GM18508 (cell line): ENCODE measurements around the gene PLA2G4C.

ENCODE experiments used
- ATAC-seq: cut with Tn5 transposase; IDR thresholded peaks from one replicate; pipeline ENCODE4 v1.9.1; 2021; ENCODE audit warnings: moderate number of reproducible peaks; ENCODE audit not compliant: insufficient read depth, unreplicated experiment

PLA2G4C gene, protein sequence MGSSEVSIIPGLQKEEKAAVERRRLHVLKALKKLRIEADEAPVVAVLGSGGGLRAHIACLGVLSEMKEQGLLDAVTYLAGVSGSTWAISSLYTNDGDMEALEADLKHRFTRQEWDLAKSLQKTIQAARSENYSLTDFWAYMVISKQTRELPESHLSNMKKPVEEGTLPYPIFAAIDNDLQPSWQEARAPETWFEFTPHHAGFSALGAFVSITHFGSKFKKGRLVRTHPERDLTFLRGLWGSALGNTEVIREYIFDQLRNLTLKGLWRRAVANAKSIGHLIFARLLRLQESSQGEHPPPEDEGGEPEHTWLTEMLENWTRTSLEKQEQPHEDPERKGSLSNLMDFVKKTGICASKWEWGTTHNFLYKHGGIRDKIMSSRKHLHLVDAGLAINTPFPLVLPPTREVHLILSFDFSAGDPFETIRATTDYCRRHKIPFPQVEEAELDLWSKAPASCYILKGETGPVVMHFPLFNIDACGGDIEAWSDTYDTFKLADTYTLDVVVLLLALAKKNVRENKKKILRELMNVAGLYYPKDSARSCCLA

GRCh38 chr19:48110350-48110966, at the start of gene PLA2G4C:
Gene PLA2G4C (minus strand): TSS chr19:48110817. CDS start chr19:48106529, 4,288 bp downstream.
- no peak for ATAC-seq

GRCh38 chr19:48158210-48158790, 47.7 kb upstream of the PLA2G4C start:
- no peak for ATAC-seq

DNA sequence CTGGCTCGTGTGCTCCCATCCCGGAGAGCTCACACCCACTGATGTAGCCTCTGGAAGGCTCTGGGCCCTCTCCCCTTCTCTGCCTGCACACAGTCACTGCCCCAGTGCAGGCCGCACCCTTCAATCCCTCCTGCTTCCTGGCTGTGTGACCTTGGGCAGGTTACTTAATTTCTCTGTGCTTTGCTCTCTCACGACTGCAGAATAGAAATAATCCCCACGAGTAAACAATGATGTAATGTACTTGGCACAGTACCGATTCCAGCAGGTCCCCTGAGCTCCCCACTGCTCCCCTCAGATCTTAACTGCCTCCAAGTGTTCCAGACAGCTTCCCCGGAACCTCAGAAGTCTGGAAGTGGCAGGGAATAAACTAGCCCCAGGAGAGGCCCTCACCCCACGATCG, 43.4 kb upstream of the PLA2G4C start:
- ATAC-seq = no peak

- ATAC-seq = no peak
Measured at GRCh38 chr19:48152551-48152950, 41.9 kb upstream of the PLA2G4C start.

DNA sequence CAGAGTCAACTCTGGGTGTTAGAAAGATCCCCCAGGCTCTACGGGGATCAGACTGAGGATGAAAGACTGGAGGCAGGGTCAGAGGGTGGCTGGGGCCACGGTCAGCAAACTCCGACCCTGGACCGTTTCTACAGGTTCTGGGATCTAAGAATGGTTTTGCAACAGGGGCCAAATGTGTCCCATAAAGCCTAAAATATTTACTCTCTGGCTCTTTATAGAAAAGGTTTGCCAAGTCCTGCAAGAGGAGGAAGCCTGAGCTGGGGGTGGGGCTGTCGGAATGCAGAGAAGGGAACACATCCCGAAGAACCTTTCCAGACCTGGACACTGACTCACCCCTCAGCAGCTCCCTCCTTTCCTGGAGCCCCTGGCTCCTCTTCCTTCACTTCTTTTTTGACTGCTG, 38.8 kb upstream of the PLA2G4C start:
- no peak for ATAC-seq

DNA sequence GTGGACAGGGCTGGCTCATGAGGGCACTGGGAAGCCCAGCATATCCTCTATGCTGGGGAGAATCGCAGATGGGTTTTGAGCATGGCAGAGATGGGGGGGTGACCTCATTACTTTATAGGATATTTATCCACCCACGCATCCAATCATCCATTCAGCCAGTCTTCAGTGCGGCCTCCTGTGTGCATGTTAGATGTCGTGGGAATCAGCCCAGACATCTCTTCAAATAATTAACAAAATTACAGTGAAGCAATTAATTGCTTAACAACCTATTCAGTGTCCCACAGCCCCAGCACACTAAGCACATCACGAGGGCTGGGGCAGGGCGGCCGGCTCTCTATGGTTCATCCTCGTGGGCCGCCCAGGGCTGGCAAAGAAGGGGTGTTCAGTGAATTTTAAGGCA, 38.0 kb upstream of the PLA2G4C start:
- no peak for ATAC-seq

DNA sequence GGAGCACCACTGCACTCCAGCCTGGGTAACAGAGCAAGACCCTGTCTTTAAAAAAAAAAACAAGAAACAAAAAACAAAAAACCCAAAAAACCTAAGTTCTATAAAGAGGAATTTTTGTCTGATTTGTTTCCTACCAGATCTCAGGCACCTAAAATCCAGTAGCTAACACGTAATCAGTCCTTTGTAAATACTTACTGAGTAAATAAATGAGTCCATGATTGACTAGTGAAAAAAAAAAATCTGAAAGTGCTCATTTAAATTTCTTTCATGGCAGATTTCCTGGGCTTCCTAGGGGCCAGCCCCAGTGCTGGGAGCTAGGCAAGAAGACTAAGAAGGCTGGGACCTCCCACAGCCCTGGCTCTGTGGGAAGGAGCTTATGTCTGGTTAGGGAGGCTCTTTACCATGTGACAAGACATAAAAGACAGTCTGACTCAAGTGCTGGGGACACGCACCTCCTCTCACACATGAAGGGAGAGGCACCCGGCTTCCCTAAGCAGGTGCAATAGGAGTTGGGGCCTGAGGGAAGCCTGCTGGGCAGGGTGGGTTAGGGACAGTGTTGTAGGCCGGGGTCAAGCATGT, 37.1 kb upstream of the PLA2G4C start:
- ATAC-seq = no peak

DNA sequence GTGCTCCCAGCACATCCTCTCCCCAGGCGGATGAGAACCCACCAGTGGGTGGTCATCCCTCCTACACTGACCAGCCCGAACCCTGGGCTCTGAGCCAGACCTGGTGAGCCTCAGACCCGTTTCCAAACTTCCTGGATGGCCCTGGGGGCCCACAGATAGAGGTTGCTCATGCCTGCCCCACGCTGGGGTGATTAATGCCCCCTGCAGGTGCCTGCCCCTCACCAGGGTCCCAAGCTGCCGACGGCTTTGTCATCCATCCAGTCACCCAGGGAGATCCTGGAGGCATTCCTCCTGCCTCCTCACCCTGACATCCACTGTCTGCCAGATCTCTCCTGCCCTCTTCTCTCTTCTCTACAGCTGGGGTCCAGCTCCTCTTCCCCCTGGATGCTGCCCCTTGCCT, 28.4 kb upstream of the PLA2G4C start:
- no peak for ATAC-seq

GRCh38 chr19:48137411-48137810, 26.8 kb upstream of the PLA2G4C start:
- no peak for ATAC-seq

- no peak for ATAC-seq
Measured at GRCh38 chr19:48136547-48136946, 25.9 kb upstream of the PLA2G4C start.

DNA sequence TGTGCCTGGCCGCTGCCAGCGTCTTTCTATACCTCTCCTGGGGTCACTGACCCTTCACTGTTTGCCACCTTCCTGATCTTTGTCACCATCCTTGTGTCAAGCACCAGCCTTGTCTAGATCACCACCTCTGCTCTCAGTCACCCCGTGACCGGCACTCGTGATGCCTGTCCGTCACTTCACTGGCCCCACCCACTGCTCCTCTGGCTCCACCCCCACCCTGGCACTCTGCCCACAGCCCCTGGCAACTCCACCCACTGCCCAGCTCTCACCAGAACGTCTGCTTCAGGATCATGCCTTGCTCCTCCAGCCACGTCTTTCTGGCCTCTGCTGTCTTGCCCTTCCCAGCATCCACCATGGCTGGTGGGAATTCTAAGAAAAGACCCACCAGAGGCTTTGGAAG, 24.8 kb upstream of the PLA2G4C start:
- ATAC-seq = no peak

GRCh38 chr19:48133094-48133493, 22.5 kb upstream of the PLA2G4C start:
- no peak for ATAC-seq

DNA sequence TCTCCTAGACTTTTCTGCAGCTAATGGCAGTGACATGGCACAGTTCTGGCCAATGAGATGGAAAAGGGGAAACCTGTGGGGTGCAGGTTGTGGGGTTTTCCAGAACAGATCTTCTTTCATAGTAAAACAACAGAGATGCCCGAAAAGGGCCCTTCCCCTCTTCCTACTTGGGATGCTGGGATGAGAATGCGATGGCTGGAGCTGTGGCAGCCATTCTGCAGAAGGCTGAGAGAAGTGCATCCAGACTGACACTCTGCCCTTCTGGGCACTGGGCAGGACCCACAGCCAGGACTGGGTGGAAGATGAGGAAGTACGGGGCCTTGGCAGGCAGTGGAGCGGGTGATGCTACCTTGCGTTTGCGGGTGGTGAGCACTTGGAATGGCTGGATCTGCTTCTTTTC, 16.9 kb upstream of the PLA2G4C start:
- no peak for ATAC-seq

DNA sequence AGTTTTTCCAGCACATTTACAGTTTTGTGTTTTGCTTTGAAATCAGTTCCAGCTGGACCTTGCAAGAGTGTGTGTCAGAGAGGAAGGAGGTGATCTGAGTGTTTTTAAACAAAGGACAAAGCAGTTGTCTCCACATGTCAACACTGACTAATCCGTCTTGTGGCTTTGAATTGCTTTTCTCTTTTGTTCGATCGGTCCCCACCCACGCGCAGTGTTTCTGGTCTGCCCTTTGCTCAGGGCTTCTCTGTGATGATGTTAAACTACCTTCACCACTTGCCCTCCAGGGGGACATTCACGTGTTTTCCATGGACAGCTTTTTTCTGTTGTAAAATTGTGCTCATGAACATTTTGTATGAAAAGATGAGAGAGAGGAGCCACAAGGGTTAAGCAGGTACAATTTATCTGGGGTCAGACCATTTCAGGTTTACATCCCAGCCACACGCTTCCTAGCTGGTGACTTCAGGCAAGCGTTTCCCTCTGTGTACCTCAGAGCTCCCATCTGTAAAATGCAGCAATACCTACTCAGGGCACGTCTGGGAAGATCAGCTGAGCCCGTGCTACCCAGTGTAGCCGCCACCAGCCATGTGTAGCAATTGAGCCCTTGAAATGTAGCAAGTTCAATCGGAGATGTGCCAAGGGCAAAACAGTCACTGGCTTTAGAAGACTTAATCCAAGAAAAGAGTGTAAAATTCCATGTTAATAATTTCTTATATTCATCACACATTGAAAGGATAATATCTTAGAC, 13.5 kb upstream of the PLA2G4C start:
- no peak for ATAC-seq

DNA sequence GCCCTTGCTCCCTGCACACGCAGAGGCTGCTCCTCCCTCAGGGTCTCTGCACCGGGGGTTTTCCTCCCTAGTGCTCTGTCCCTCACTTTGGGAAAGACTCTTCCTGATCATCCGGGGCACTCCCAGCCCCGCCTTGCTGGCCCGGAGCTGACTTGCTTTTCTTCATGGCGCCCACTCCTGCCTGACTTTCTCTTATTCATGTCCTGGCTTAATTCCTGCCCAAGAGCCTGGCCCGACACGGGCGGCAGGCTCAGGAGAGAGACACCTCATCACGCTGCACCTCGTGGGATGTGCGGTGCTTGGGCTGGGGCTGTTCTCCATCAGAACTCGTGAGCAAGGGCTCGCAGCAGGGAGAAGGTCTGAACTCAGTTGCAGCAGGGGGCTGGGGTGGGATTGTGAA, 11.8 kb upstream of the PLA2G4C start:
- ATAC-seq = no peak

DNA sequence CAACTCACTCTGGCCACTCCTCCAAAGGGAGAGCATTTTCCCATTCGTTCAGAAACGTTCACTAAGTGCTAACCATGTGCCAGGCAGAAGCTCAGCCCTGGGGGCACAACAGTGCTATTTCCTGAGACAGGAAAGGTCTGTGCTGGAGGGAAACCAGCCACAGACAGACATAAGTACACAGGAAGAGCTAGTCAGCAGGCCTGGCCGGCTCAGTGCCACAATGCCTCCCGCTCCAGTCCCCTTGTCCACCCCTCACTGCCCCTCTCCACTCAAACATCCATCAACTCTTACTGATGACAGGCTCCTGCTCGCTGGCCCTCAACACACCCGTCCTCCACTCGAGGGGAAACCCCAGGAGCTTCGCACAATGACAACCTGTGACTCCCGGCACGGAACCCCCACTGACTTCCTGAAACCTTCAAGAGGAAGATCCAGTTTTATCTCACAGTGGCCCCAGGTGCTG, 11.3 kb upstream of the PLA2G4C start:
- ATAC-seq = no peak

DNA sequence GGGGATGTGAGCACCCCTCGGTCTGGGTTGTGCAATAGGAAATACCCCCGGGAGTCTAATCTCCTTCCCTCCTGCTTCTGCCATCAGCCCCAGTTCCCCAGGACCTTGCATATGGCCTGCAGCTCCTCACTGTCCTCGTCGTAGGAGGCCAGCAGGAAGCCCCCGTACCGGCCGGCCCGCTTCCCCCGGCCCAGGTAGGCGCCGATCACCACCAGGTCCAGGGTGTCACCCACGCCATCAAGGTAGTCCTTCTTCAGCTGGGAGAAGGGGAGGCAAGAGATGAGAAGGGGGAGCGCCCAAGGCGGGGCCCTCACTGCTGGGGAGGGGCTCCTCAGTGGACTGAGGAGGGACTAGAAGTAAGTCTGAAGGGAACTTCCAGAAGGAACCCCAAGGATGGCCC, 10.4 kb upstream of the PLA2G4C start:
- no peak for ATAC-seq

GRCh38 chr19:48120505-48120904, 9.9 kb upstream of the PLA2G4C start:
- ATAC-seq = no peak

DNA sequence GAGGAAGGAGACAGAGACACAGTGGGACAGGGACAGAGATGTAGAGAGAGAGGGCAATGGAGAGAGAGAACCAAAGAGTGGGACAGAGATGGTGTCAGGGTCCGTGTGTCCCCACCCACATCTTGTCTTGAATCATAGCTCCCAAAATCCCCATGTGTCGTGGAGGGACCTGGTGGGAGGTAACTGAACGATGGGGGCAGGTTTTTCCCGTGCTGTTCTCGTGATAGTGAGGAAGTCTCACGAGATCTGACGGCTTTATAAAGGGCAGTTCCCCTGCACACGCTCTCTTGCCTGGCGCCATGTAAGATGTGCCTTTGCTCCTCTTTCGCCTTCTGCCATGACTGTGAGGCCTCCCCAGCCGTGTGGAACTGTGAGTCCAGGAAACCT, 7.5 kb upstream of the PLA2G4C start:
- ATAC-seq = no peak

DNA sequence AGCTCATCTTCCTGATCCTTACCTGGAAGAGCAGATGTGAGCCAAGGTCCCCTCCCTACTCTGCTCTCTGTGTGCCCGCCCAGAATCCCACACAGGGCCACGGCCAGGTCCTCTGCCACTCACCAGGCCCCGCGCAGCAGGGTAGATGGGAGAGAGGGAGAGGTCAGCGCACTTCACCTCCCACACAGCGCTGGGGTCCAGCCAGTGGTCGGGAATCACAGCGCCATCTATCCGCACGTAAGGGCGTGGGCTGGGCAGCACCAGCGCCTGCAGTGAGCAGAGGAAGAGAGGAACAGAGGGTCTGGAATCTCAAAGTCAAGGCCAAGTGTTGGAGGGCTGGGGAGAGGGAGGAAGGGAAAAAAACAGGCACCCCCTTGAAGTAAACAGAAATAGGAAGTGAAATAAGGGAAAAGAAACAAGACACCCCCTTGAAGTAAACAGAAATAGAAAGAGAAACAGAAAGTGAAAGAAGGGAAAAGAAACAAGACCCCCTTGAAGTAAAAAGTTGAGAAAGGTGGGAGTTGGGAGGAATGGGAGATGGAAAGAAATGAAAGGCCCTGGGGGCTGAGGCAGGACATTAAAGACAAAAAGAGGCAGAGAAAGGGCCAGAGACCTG, 7.0 kb upstream of the PLA2G4C start:
- no peak for ATAC-seq
